Measurements from ENCODE around the gene PRKAG1. TPM values are rescaled to one million over a fixed set of nuclear protein-coding genes. Genes with fewer than 3 reads are reported as not detected.

The PRKAG1 gene
- total RNA-seq, 2 donors from 2014 or later = 27.6 to 38.1 TPM

GRCh38 chr12:48967991-48968390, 50.6 kb downstream of the PRKAG1 start:
- Mint-ChIP-seq H3K36me3 (ENCODE audit: low read depth) (no peaks in the 10 kb centered on the region), H3K27me3 (ENCODE audit: insufficient read depth) (peaks cover 60% of the 10 kb centered on the region), H3K4me3 (no peak overlapping the region), H3K4me1 (peaks cover 20% of the 10 kb centered on the region), H3K27ac (no peak overlapping the region), H3K9me3 (no peaks in the 10 kb centered on the region)
- no peaks in the 10 kb centered on the region for H3K9me3 ChIP-seq (ENCODE audit: control insufficient read depth, low read length)
- peaks cover 55% of the 10 kb centered on the region for H3K27me3 ChIP-seq (ENCODE audit: control insufficient read depth, insufficient read depth, low read length, poor library complexity, severe bottlenecking)
- H3K36me3 ChIP-seq (ENCODE audit: control insufficient read depth, insufficient read depth, low read length) = no peaks in the 10 kb centered on the region
- TF ChIP-seq CTCF (conservative IDR thresholded peaks at IDR 0.05) = no peak
- H3K4me3 ChIP-seq (ENCODE audit: low read length) = no peak overlapping the region
- no peaks in the 10 kb centered on the region for H3K4me1 ChIP-seq (ENCODE audit: control insufficient read depth, insufficient read depth, low read length)
- H3K9ac ChIP-seq (ENCODE audit: extremely low read depth, low read length, poor library complexity, severe bottlenecking) = no peak overlapping the region
- peak; percentile 73 for DNase-seq
- H3K27ac ChIP-seq (ENCODE audit: low read depth, low read length) = no peak overlapping the region
- WGBS, 2 experiments (ENCODE audit: insufficient coverage in 1 of 2, insufficient read length in 1 of 2) = 66 to 72% methylated on average over 3 to 7 of the region's 7 CpGs

DNA sequence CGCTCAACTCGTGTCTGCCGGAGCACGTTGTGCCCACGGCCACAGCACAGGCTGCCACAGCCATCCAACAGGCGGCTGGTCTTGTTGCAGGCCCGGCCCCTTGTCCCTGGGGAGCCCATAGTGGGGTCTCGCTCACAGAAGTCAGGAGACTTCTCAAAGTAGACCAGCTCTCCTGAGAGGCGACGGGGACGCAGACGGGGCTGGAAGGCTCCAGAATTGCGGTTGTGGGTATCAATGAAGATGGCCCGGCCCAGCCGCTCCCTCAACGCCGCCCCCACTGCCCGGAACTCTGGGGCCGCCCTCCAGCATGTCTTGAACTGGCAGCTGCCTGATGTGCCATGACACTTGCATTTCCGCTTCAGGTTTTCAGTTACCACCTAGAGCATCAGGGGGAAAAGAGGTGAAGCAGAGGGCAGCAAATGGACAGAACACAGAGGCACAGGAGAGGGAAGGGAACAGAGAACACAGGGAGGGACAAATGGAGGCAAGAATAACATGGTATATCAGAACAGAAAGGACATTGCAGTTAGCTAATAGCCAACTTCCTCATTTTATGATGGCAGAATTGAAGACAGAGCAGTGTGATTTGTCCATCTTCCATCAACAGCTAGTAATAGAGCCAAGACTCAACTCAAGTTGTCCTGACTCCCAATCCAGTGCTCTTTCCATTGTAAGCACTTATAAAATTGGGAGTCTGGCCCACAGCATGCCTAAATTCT, 52.2 kb downstream of the PRKAG1 start:
- TF ChIP-seq CTCF (conservative IDR thresholded peaks at IDR 0.05) = no peak
- Histone ChIP-seq H3K4me1 (ENCODE audit: control insufficient read depth, insufficient read depth, low read length) (no peaks in the 10 kb centered on the region), H3K27me3 (ENCODE audit: control insufficient read depth, insufficient read depth, low read length, poor library complexity, severe bottlenecking) (peaks cover 38% of the 10 kb centered on the region), H3K27ac (ENCODE audit: low read depth, low read length) (no peak overlapping the region), H3K4me3 (ENCODE audit: low read length) (no peak overlapping the region), H3K9me3 (ENCODE audit: control insufficient read depth, low read length) (no peaks in the 10 kb centered on the region), H3K36me3 (ENCODE audit: control insufficient read depth, insufficient read depth, low read length) (no peaks in the 10 kb centered on the region), H3K9ac (ENCODE audit: extremely low read depth, low read length, poor library complexity, severe bottlenecking) (no peak overlapping the region)
- Mint-ChIP-seq H3K27me3 (ENCODE audit: insufficient read depth) (peaks cover 43% of the 10 kb centered on the region), H3K27ac (no peak overlapping the region), H3K9me3 (no peaks in the 10 kb centered on the region), H3K4me3 (no peak overlapping the region), H3K36me3 (ENCODE audit: low read depth) (no peaks in the 10 kb centered on the region), H3K4me1 (peaks cover 17% of the 10 kb centered on the region)
- 85 to 90% methylated on average over 12 to 20 of the region's 20 CpGs for WGBS, 2 experiments (ENCODE audit: insufficient coverage in 1 of 2, insufficient read length in 1 of 2)
- DNase-seq = peak; percentile 66

DNA sequence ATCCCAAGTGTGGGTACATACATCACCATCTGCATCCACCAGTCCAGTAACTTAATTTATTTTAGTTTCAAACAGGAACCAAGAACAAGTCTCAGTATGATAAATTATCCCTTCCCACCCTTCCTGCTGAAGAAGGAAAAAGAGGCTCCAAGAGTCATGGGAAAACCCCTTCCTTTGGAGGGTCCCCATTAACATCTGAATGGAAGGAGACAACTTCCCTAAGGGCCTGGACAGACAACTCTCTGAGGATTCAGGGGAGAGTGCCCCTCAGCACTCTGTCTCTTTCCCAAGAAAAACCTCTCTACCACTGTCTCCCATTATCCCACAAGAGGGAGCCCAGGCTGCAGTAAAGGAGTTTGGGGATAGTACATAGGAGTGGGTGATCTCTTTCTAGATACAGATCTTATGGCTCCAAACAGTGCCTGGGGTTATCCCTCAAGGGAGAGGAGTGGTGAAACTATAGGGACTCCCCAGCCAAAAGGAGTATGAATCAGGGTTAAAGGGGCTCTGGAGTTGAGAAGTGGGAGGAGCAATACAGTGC, 53.2 kb downstream of the PRKAG1 start:
- TF ChIP-seq CTCF (conservative IDR thresholded peaks at IDR 0.05) = peak; percentile 66
- H3K9me3 ChIP-seq (ENCODE audit: control insufficient read depth, low read length) = no peaks in the 10 kb centered on the region
- no peaks in the 10 kb centered on the region for H3K4me1 ChIP-seq (ENCODE audit: control insufficient read depth, insufficient read depth, low read length)
- H3K36me3 ChIP-seq (ENCODE audit: control insufficient read depth, insufficient read depth, low read length) = no peaks in the 10 kb centered on the region
- Mint-ChIP-seq H3K27ac (peak overlapping the region; percentile 17), H3K4me1 (peaks cover 7% of the 10 kb centered on the region), H3K36me3 (ENCODE audit: low read depth) (no peaks in the 10 kb centered on the region), H3K9me3 (no peaks in the 10 kb centered on the region), H3K27me3 (ENCODE audit: insufficient read depth) (peaks cover 38% of the 10 kb centered on the region), H3K4me3 (no peak overlapping the region)
- peak; percentile 81 for DNase-seq
- H3K27ac ChIP-seq (ENCODE audit: low read depth, low read length) = no peak overlapping the region
- H3K4me3 ChIP-seq (ENCODE audit: low read length) = no peak overlapping the region
- peaks cover 29% of the 10 kb centered on the region for H3K27me3 ChIP-seq (ENCODE audit: control insufficient read depth, insufficient read depth, low read length, poor library complexity, severe bottlenecking)
- no peak overlapping the region for H3K9ac ChIP-seq (ENCODE audit: extremely low read depth, low read length, poor library complexity, severe bottlenecking)
